Parathyroid adenoma (tissue), 2 donors: ENCODE results near the gene ZFHX3.

ENCODE experiments used
- H2AFZ ChIP-seq: fragments of 300-600 bp; sonication (generic); one replicate; pipeline ENCODE4 v1.7.0; 2017; ENCODE audit warnings: antibody characterized with exemption, mild to moderate bottlenecking
- H3K27ac ChIP-seq: fragments of 300-600 bp; sonication (generic); one replicate; pipeline ENCODE4 v1.7.0; 2017
- H3K27me3 ChIP-seq: fragments of 300-600 bp; sonication (generic); one replicate; pipeline ENCODE4 v1.7.0; 2017; ENCODE audit warnings: low read length; ENCODE audit not compliant: control insufficient read depth, insufficient read depth
- H3K36me3 ChIP-seq: fragments of 300-600 bp; sonication (generic); one replicate; pipeline ENCODE4 v1.7.0; 2017; ENCODE audit warnings: low read length; ENCODE audit not compliant: control insufficient read depth, insufficient read depth
- H3K4me1 ChIP-seq: fragments of 300-600 bp; sonication (generic); one replicate; pipeline ENCODE4 v1.7.0; 2017; ENCODE audit warnings: control low read depth
- H3K4me2 ChIP-seq: fragments of 300-600 bp; sonication (generic); one replicate; pipeline ENCODE4 v1.7.0; 2017; ENCODE audit warnings: low read length
- H3K4me3 ChIP-seq: fragments of 300-600 bp; sonication (generic); one replicate; pipeline ENCODE4 v1.7.0; 2017; ENCODE audit warnings: low read depth, low read length
- H3K79me2 ChIP-seq: fragments of 300-600 bp; sonication (generic); one replicate; pipeline ENCODE4 v1.7.0; 2017; ENCODE audit warnings: control low read depth
- H3K9ac ChIP-seq: fragments of 300-600 bp; sonication (generic); one replicate; pipeline ENCODE4 v1.7.0; 2017; ENCODE audit warnings: mild to moderate bottlenecking
- H3K9me3 ChIP-seq: fragments of 300-600 bp; sonication (generic); one replicate; pipeline ENCODE4 v1.7.0; 2017; ENCODE audit warnings: low read length; ENCODE audit not compliant: control insufficient read depth
- CTCF ChIP-seq: fragments of 300-600 bp; sonication (generic); IDR thresholded peaks from one replicate; pipeline ENCODE4 v1.7.0; 2017; ENCODE audit warnings: antibody characterized with exemption, mild to moderate bottlenecking
- donor health status: primary hyperparathyroidism.

ZFHX3 gene

GRCh38 chr16:72956124-72957064 is 91.5 kb downstream of the ZFHX3 start:
- no peaks in the 10 kb centered on the region for H3K27me3 ChIP-seq
- H3K9me3 ChIP-seq: no peaks in the 10 kb centered on the region
- H3K27ac ChIP-seq: no peak overlapping the region
- TF ChIP-seq CTCF: no peak
- no peaks in the 10 kb centered on the region for H3K36me3 ChIP-seq
- H3K4me3 ChIP-seq: no peak overlapping the region
- H3K79me2 ChIP-seq: peaks cover 48% of the 10 kb centered on the region
- no peak overlapping the region for H2AFZ ChIP-seq
- peaks cover 15% of the 10 kb centered on the region for H3K4me1 ChIP-seq
- H3K9ac ChIP-seq: no peak overlapping the region
- no peak overlapping the region for H3K4me2 ChIP-seq

- H3K9ac ChIP-seq: no peak overlapping the region
Observed at GRCh38 chr16:72952811-72953271, 95.1 kb downstream of the ZFHX3 start.

GRCh38 chr16:72952404-72952803 is 95.5 kb downstream of the ZFHX3 start:
- peak overlapping the region; percentile 58 for H3K27ac ChIP-seq
- TF ChIP-seq CTCF: no peak
- no peaks in the 10 kb centered on the region for H3K9me3 ChIP-seq
- H3K4me1 ChIP-seq: peaks cover 8% of the 10 kb centered on the region
- no peak overlapping the region for H3K4me3 ChIP-seq
- no peak overlapping the region for H3K9ac ChIP-seq
- no peaks in the 10 kb centered on the region for H3K36me3 ChIP-seq
- peak overlapping the region; percentile 47 for H3K4me2 ChIP-seq
- no peaks in the 10 kb centered on the region for H3K27me3 ChIP-seq
- H3K79me2 ChIP-seq: peaks cover 40% of the 10 kb centered on the region
- H2AFZ ChIP-seq: no peak overlapping the region

More at GRCh38 chr16:72952811-72953271, 95.1 kb downstream of the ZFHX3 start:
- Histone ChIP-seq H3K79me2 (peaks cover 41% of the 10 kb centered on the region), H2AFZ (no peak overlapping the region), H3K4me3 (peak overlapping the region; percentile 19), H3K27ac (peak overlapping the region; percentile 58), H3K4me1 (peaks cover 8% of the 10 kb centered on the region), H3K27me3 (no peaks in the 10 kb centered on the region), H3K9me3 (no peaks in the 10 kb centered on the region), H3K4me2 (peak overlapping the region; percentile 47), H3K36me3 (no peaks in the 10 kb centered on the region)
- TF ChIP-seq CTCF: no peak

- no peak overlapping the region for H3K27ac ChIP-seq
- H3K4me3 ChIP-seq: no peak overlapping the region
- H2AFZ ChIP-seq: no peak overlapping the region
- H3K36me3 ChIP-seq: no peaks in the 10 kb centered on the region
- H3K9me3 ChIP-seq: no peaks in the 10 kb centered on the region
- H3K9ac ChIP-seq: no peak overlapping the region
- no peak for TF ChIP-seq CTCF
- no peaks in the 10 kb centered on the region for H3K27me3 ChIP-seq
- H3K4me2 ChIP-seq: no peak overlapping the region
- H3K79me2 ChIP-seq: peaks cover 40% of the 10 kb centered on the region
- H3K4me1 ChIP-seq: peaks cover 13% of the 10 kb centered on the region
Observed at GRCh38 chr16:72951916-72952315, 96.0 kb downstream of the ZFHX3 start.
